GM12878 (cell line): ENCODE measurements around the gene KIRREL3. TPM values are rescaled to one million over a fixed set of nuclear protein-coding genes. Genes with fewer than 3 reads are reported as not detected.

Source experiments
- ATAC-seq: fragments of 200-7000 bp; cut with Tn5 transposase; 3 replicates; pipeline ENCODE4 v1.9.1; 2020; ENCODE audit warnings: mild to moderate bottlenecking, moderate library complexity
- BruUV-seq: library from RNA; stranded (reverse); fragments of 400-500 nt; replicated peaks from 2 replicates; lab custom pipeline; 2021; lab: Mats Ljungman, UMichigan
- CTCF ChIA-PET: fragments of 300-600 bp; sonication (Branson Sonifier 250); formaldehyde crosslinking; extraction: SDS; loops from one replicate; lab custom pipeline; 2021; ENCODE audit warnings: inconsistent platforms; lab: Yijun Ruan, JAX
- POLR2A ChIA-PET: fragments of 350-600 bp; formaldehyde crosslinking; extraction: SDS; loops from one replicate; lab custom pipeline; 2021; ENCODE audit warnings: inconsistent platforms; lab: Charles Lee
- RAD21 ChIA-PET: fragments of 300-600 bp; sonication (Branson Sonifier 250); formaldehyde crosslinking; loops from one replicate; lab custom pipeline; 2023; ENCODE audit warnings: antibody characterized with exemption; ENCODE audit not compliant: unreplicated experiment; lab: Charles Lee
- SMC1A ChIA-PET: fragments of 300-600 bp; sonication (Branson Sonifier 250); formaldehyde crosslinking; loops from one replicate; lab custom pipeline; 2023; ENCODE audit not compliant: unreplicated experiment, uncharacterized antibody; lab: Charles Lee
- DNase-seq: peaks from one replicate; pipeline ENCODE4 v3.0.0-alpha.2; 2011; ENCODE audit warnings: low read depth, low spot score
- FAIRE-seq: peaks from 3 replicates; lab custom pipeline; 2011; peaks lifted over from hg19 to GRCh38; lab: Jason Lieb, UNC
- H2AFZ ChIP-seq: 2 replicates; pipeline ENCODE4 v1.6.0; 2011; ENCODE audit warnings: low read depth, low read length, control low read depth; ENCODE audit not compliant: control insufficient read depth
- H3K27ac ChIP-seq: 2 replicates; pipeline ENCODE4 v1.5.1; 2011; ENCODE audit warnings: control low read depth; ENCODE audit not compliant: control insufficient read depth, insufficient read depth
- H3K27me3 ChIP-seq, 2 experiments: replicated peaks in 1 of 2; 2 replicates each; pipeline versions ENCODE4 v1.6.0 to v1.6.1; 2011; ENCODE audit warnings: low read length in 1 of 2; ENCODE audit not compliant: control insufficient read depth in 2 of 2, insufficient read depth in 2 of 2
- H3K36me3 ChIP-seq, 2 experiments: 2 replicates each; pipeline ENCODE4 v1.5.1; 2011; ENCODE audit warnings: low read length in 1 of 2; ENCODE audit not compliant: control insufficient read depth in 2 of 2, insufficient read depth in 2 of 2
- H3K4me1 ChIP-seq: 2 replicates; pipeline ENCODE4 v1.6.1; 2011; ENCODE audit warnings: mild to moderate bottlenecking, low read length, moderate library complexity, mixed read lengths; ENCODE audit not compliant: control insufficient read depth, insufficient read depth
- H3K4me2 ChIP-seq: 2 replicates; pipeline ENCODE4 v1.6.0; 2011; ENCODE audit warnings: control low read depth; ENCODE audit not compliant: control insufficient read depth, insufficient read depth
- H3K4me3 ChIP-seq: fragments of 200-600 bp; sonication (generic); 2 replicates; pipeline ENCODE4 v1.5.1; 2016
- H3K79me2 ChIP-seq: 2 replicates; pipeline ENCODE4 v1.6.0; 2011; ENCODE audit warnings: low read length; ENCODE audit not compliant: control insufficient read depth, insufficient read depth
- H3K9ac ChIP-seq: 2 replicates; pipeline ENCODE4 v1.8.0; 2011; ENCODE audit warnings: low read length, control low read depth, mixed read lengths; ENCODE audit not compliant: control insufficient read depth, insufficient read depth
- H3K9me3 ChIP-seq: replicated peaks from 3 replicates; pipeline ENCODE4 v1.5.1; 2011; ENCODE audit warnings: mild to moderate bottlenecking, low read length; ENCODE audit not compliant: control insufficient read depth, insufficient read depth
- H4K20me1 ChIP-seq: 2 replicates; pipeline ENCODE4 v1.6.0; 2011; ENCODE audit not compliant: control insufficient read depth, insufficient read depth
- BHLHE40 ChIP-seq, 2 experiments: fragments of 450-650 bp in 1 of 2; IDR thresholded peaks; 2 replicates each; pipeline ENCODE4 v1.6.1; 2011 to 2017; ENCODE audit warnings: low read depth in 2 of 2, borderline replicate concordance in 1 of 2, improper control_type of control experiment in 1 of 2, low read length in 1 of 2, mild to moderate bottlenecking in 1 of 2
- PAX5 ChIP-seq: IDR thresholded peaks from 2 replicates; pipeline ENCODE4 v1.6.1; 2011; ENCODE audit warnings: low read depth, low read length, borderline replicate concordance
- POU2F2 ChIP-seq: IDR thresholded peaks from 3 replicates; pipeline ENCODE4 v1.6.1; 2011; ENCODE audit warnings: low read depth, mild to moderate bottlenecking, low read length, borderline replicate concordance
- RUNX3 ChIP-seq: IDR thresholded peaks from 2 replicates; pipeline ENCODE4 v1.6.1; 2012; ENCODE audit warnings: low read length, inconsistent platforms
- SMAD5 ChIP-seq: IDR thresholded peaks from 2 replicates; pipeline ENCODE4 v1.6.1; 2016; ENCODE audit warnings: antibody characterized with exemption, low read depth
- SP1 ChIP-seq: IDR thresholded peaks from one replicate; pipeline ENCODE4 v1.6.1; 2011; ENCODE audit warnings: low read depth, low read length
- ZBED1 ChIP-seq: IDR thresholded peaks from 2 replicates; pipeline ENCODE4 v1.6.1; 2016; ENCODE audit warnings: borderline replicate concordance
- WGBS: methylation state at CpG from one replicate; pipeline ENCODE4 v1.1.6; 2016; ENCODE audit warnings: low lambda C conversion rate; ENCODE audit not compliant: insufficient replicate concordance, insufficient coverage; ENCODE audit errors: missing lambda C conversion rate; 5-methylcytosine and 5-hydroxymethylcytosine counted together
- in situ Hi-C: fragments of 300-500 bp; cut with MboI; formaldehyde crosslinking; loops from 9 replicates; pipeline ENCODE4 v1.14.3; 2018; ENCODE audit warnings: mixed read lengths
- intact Hi-C: fragments of 100-400 bp; cut with micrococcal nuclease; formaldehyde crosslinking; loops from one replicate; pipeline ENCODE4 v1.14.2; 2022; ENCODE audit not compliant: unreplicated experiment
- polyA plus RNA-seq, 11 experiments: library from polyadenylated mRNA; depleted of rRNA in 4 of 11; unstranded in 6 of 11; stranded (reverse) in 5 of 11; fragments of >200 nt; fragmentation: Nextera tagmentation in 4 of 11; fragmentation: Illumina TruSeq in 1 of 11; extraction: Ambion mirVana in 4 of 11; extraction: Trizol in 1 of 11; gene quantifications; 1 replicate in 1 of 11; 2 replicates in 10 of 11; pipeline versions ENCODE4 v1.2.1 to v1.2.3, GENCODE V29; 2011 to 2016; ENCODE audit warnings: inconsistent platforms in 2 of 11, missing spikeins in 2 of 11, low read depth in 1 of 11
- total RNA-seq, 4 experiments: library from RNA; depleted of rRNA in 3 of 4; stranded (reverse); fragments of >200 nt in 3 of 4; fragmentation: Illumina TruSeq in 1 of 4; extraction: Trizol in 1 of 4; gene quantifications; 2 replicates each; pipeline versions ENCODE4 v1.2.1 to v1.2.3, GENCODE V29; 2013 to 2021
- TF ChIP-seq, protein P1 (sequence below): IDR thresholded peaks from 2 replicates; pipeline ENCODE4 v1.6.1; 2011; ENCODE audit warnings: borderline replicate concordance, low read depth, mild to moderate bottlenecking, moderate library complexity, mixed read lengths, low read length; ENCODE audit not compliant: insufficient read depth; ENCODE audit errors: extremely low read length
- TF ChIP-seq, protein P2 (sequence below), 3 experiments: IDR thresholded peaks in 2 of 3; conservative IDR thresholded peaks in 1 of 3; 2 replicates each; pipeline ENCODE4 v1.5.1; 2011; ENCODE audit warnings: low read depth in 3 of 3, low read length in 3 of 3, mild to moderate bottlenecking in 3 of 3, control low read depth in 2 of 3, moderate library complexity in 2 of 3, inconsistent platforms in 1 of 3, mixed read lengths in 1 of 3; ENCODE audit not compliant: control insufficient read depth in 2 of 3, insufficient read depth in 1 of 3; ENCODE audit errors: extremely low read depth in 1 of 3

Gene KIRREL3
- total and polyA plus RNA-seq, 10 of the 15 experiments (the other 5 are each of a cell fraction or from before 2014, with no cell fraction given), result under 0.01 TPM; not detected in 9

DNA sequence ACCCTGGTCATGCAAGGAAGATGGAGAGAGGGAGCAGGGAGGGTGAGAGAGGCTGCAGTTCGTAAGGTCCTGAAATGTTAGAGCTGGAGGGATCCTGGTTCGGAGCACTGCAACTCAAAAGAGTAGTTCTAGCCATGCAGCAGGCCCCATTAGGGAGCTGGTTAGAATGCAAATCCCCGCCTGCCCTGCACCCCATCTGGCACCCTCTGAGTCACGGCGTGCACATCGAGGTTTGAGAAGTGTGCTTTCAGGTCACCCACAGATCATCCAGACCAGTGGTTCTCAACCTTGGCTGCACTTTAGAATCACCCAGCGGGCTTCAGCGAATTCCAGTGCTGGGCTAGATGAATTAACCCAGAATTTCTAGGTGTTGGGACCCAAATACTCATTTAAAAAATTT lies 596.9 kb downstream of the KIRREL3 start:
- in situ Hi-C loops (no loop called here), intact Hi-C loops (no loop called here)
- no peaks in the 10 kb centered on the region for H3K27me3 ChIP-seq
- SMC1A ChIA-PET, result interaction anchor here (0.9 kb wide), 1 partner anchor 16 kb away, joined by 4 read pairs; no protein-coding TSS in a partner anchor
- H2AFZ ChIP-seq, result no peak overlapping the region
- FAIRE-seq (no peak), ATAC-seq (peak; percentile 92), DNase-seq (peak; percentile 40)
- H3K4me1 ChIP-seq, result peaks cover 3% of the 10 kb centered on the region; the same call in 1 of the 2 replicates
- CTCF ChIA-PET, result interaction anchor here (0.6 to 1.8 kb wide), 3 partner anchors 8 to 110 kb away, joined by 3 to 6 read pairs (median 4); no protein-coding TSS in a partner anchor
- peak overlapping the region; percentile 19; the same call in 1 of the 2 replicates for H3K4me2 ChIP-seq
- H3K27ac ChIP-seq, result no peak overlapping the region
- H3K9ac ChIP-seq, result no peak overlapping the region
- 15% methylated on average over 8 of the region's 8 CpGs for WGBS
- RAD21 ChIA-PET, result interaction anchor here (1.5 kb wide), 1 partner anchor 93 kb away, joined by 3 read pairs; no protein-coding TSS in a partner anchor
- POLR2A ChIA-PET, result no interaction called here
- no peaks in the 10 kb centered on the region; the same call in 1 of the 2 replicates for H4K20me1 ChIP-seq
- no peaks in the 10 kb centered on the region for H3K79me2 ChIP-seq
- H3K4me3 ChIP-seq, result no peak overlapping the region
- H3K36me3 ChIP-seq, result no peaks in the 10 kb centered on the region
- TF ChIP-seq BHLHE40 (IDR thresholded peaks at IDR 0.05; ENCODE audit: borderline replicate concordance in 1 of 2, low read depth in 2 of 2, low read length in 1 of 2), result peak; percentile 61 to 64; a peak in 3 of 4 replicates
- peak; percentile 70; the same call in 1 of the 3 replicates for TF ChIP-seq POU2F2
- no peak for TF ChIP-seq SP1
- 0 out of 2 replicates have a peak, but pooled peaks have one; percentile 14 for TF ChIP-seq RUNX3
- TF ChIP-seq PAX5, result peak; percentile 76
- BruUV-seq, result no TSS peak
- H3K9me3 ChIP-seq, result no peaks in the 10 kb centered on the region; the same call in 2 of the 3 replicates

DNA sequence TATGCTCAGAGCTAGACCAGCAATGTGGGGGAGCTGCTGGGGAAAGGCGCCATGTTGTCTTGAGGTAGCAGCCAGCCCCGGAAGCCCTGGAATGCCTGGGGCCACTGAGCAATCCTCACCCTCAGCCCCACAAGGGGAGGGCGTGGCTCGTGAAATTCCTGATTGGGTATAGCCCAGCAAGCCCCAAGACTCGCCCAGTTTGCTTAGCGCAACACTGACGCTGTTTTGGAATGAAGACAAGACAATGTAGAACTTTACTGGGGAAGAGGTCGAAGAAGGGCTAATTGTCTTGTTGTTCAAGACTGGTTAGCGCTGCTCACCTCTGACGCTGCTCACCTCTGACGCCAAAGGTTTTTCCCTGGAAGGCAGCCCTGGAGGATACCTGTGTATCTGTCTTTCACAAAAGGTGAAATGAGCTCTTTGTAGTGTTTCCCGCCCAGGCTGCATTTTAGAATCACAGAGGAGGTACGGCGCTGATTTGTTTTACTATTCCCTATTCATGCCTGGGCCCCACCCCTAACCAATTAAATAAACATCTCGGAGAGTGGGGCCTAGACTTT lies 597.5 kb downstream of the KIRREL3 start:
- Histone ChIP-seq H3K27me3 (no peaks in the 10 kb centered on the region), H3K4me1 (peaks cover 3% of the 10 kb centered on the region; the same call in 1 of the 2 replicates), H2AFZ (no peak overlapping the region), H3K9ac (no peak overlapping the region), H3K9me3 (no peaks in the 10 kb centered on the region; the same call in 2 of the 3 replicates), H3K36me3 (no peaks in the 10 kb centered on the region), H3K4me3 (no peak overlapping the region), H3K27ac (no peak overlapping the region), H3K79me2 (no peaks in the 10 kb centered on the region), H4K20me1 (peaks cover 2% of the 10 kb centered on the region; the same call in 1 of the 2 replicates), H3K4me2 (no peak overlapping the region)
- FAIRE-seq, result no peak
- ChIA-PET POLR2A (no interaction called here), CTCF (interaction anchor here (1.3 to 1.8 kb wide), 3 partner anchors 9 to 92 kb away, joined by 4 to 6 read pairs (median 4); no protein-coding TSS in a partner anchor), SMC1A (interaction anchor here (0.9 kb wide), 1 partner anchor 17 kb away, joined by 4 read pairs; no protein-coding TSS in a partner anchor), RAD21 (interaction anchor here (1.5 kb wide), 1 partner anchor 92 kb away, joined by 3 read pairs; no protein-coding TSS in a partner anchor)
- WGBS, result 76% methylated on average over 15 of the region's 15 CpGs
- BruUV-seq, result no TSS peak
- no peak for ATAC-seq
- intact Hi-C loops, result no loop called here
- DNase-seq, result no peak
- in situ Hi-C loops, result no loop called here
- no peak for TF ChIP-seq SMAD5
- TF ChIP-seq, protein P1, sequence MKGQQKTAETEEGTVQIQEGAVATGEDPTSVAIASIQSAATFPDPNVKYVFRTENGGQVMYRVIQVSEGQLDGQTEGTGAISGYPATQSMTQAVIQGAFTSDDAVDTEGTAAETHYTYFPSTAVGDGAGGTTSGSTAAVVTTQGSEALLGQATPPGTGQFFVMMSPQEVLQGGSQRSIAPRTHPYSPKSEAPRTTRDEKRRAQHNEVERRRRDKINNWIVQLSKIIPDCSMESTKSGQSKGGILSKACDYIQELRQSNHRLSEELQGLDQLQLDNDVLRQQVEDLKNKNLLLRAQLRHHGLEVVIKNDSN, result no peak
- TF ChIP-seq ZBED1, result no peak
- TF ChIP-seq, protein P2, sequence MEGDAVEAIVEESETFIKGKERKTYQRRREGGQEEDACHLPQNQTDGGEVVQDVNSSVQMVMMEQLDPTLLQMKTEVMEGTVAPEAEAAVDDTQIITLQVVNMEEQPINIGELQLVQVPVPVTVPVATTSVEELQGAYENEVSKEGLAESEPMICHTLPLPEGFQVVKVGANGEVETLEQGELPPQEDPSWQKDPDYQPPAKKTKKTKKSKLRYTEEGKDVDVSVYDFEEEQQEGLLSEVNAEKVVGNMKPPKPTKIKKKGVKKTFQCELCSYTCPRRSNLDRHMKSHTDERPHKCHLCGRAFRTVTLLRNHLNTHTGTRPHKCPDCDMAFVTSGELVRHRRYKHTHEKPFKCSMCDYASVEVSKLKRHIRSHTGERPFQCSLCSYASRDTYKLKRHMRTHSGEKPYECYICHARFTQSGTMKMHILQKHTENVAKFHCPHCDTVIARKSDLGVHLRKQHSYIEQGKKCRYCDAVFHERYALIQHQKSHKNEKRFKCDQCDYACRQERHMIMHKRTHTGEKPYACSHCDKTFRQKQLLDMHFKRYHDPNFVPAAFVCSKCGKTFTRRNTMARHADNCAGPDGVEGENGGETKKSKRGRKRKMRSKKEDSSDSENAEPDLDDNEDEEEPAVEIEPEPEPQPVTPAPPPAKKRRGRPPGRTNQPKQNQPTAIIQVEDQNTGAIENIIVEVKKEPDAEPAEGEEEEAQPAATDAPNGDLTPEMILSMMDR (IDR thresholded peaks at IDR 0.05 in 2 of 3, conservative IDR thresholded peaks at IDR 0.05 in 1 of 3; ENCODE audit: control insufficient read depth in 2 of 3, extremely low read depth in 1 of 3, insufficient read depth in 1 of 3, low read depth in 3 of 3, low read length in 3 of 3), result no peak
